ENCODE measurements around the gene SYNPR.
A peak's percentile ranks its signal among the peaks of the same experiment; 100 is the strongest.
"Not testable (repeated sequence)": the region's sequence is repeated elsewhere in the genome, so short reads cannot be mapped to it uniquely, and the experiment has no call there.

Gene SYNPR

DNA sequence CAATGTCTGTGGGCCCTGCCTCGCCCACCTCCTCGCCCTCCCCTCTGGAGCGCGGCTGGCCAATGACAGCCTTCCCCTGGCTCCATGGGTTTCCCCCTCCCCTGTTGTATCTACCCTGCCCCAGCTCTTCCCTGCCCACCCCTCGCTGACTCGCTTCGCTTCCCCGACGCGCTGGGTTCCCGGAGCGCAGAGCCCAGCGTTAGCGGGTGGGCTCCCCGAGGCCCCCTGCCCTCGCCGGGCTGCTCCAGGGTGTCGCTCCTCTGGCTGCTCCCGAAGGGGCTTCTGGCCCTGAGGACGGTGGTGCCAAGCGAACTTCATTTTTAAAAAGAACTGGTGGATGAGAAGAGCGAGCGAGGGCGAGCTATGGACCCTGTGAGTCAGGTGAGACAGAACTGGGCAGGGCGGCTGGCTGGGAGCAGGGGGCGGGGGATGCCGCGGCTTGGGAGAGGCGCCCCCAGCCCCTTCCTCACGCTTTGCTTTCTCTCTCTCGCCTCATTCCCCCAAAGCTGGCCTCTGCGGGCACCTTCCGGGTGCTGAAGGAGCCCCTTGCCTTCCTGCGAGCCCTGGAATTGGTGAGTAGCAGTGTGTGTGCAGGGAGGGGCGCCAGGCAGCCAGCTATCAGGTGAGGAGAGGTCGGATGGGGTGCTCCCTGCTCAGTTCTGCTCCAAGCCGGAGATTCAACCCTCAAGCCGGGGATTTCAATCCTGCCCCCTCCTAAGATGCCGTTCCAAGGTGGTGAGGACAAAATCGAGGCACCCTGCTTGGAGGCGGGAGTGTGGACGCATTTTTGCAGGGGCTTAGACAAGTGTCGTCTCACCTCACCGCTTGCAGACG is at the start of gene SYNPR:
SYNPR (plus strand) TSS at position 138 of the 834 bp plus-strand sequence.
- DNase-seq: no peak

DNA sequence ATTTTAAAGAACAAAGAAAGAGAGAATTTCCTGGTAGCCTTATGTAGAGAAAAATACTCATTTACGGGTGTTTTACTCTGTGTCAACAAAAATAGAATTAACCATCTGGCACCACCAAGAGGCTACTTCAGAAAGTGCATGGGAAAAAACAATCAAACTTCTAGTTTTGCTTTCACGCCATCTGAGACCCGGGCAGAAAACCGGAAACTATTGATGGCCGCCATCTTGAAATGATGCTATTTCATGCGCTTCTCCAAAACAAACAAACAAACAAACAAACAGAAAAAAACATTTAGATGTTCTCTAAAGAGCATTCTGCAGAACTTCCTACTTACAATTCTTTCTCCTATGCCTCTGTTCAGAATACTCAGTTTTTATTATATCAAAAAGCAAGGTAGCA is 49.4 kb upstream of the SYNPR start:
- peak; percentile 7 for DNase-seq

DNA sequence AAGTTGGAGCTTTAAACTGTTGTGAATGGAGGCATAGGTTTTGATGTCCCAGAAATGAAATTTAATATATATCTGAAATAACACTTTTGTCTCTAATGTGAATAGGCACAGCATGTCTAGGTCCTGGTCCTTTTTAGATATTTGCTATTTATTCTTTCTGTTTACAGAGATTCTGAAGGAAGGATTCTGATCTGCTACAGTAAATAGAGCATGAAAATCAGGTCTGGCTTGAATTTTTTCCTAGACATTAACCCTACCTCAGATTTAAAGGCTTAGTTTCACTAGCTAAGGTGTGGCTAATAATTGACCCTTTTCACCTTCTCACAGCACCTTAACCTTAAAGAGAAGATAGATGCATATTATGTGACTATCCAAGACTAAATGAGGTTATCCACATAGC is 48.0 kb upstream of the SYNPR start:
- DNase-seq: no peak

DNA sequence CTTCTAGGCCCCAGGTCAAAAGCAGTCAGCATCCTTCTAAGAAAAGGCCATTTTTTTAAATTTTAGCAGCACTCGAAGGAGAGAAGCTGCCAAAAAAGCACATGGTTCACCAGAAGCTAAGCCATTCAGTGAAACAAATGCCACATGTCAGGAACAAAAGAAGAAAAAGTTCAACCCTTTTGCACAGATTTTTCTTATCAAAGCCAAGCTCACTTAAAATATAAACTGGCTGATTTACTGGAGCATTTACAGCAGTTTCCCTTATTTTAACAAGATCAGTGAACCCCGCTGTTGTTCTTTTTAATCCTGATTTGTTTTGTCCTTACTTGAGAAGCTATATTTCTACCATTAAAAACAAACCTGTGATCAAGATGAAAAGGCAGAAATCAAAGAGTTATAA is 46.5 kb upstream of the SYNPR start:
- DNase-seq: no peak

DNA sequence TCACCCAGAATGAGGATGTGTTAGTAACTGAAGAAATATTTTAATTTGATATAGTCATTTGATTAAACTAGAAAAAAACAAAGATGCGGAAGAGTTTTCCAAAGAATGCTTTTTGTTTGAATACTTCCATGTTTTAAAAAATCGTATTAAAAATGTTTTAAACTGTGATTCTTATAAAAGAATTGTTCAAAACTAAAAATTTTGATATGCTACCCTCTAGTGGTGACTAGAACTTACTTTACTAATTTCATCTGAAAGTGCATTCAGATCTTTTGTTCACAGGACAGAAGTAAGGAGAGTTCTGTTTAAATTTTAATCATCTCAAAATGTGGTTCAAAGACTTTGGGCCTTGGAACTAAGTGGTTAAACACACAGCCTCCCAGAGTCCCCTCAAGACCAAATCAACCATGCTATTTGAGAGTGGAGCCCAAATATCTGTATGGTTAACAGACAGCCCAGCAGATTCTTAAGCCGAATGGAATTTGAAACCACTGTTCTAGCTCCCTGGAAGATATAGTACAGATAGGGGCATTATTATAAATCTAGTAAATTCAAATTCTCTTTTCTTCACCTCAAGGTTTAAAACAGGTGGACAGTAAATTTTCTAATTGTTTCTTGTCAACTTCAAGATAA is 45.2 kb upstream of the SYNPR start:
- DNase-seq: no peak

DNA sequence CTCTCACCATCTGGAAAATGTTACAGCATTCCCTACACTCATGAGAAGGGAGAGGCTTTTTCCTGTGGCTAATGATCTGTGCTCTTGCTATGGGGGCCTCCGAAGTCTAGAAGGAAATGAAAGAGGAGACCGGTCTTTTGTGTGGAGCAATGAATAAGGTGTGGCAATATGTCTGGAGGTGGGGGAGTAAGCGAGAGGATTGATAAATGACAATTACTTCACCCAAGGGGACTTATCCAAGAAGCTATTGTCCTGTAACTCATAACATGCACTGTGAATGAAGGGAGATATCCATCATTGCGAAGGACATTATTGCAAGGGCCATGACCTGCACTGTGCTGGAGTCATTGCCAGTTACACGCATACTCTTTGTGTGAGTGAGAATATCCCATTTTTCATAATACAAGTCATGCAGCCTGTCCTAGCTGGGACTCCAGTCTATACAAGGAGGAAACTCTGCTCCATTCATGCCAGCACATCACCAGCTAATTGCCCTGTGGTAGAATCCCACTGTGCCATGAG is 37.7 kb upstream of the SYNPR start:
- no peak for DNase-seq

DNA sequence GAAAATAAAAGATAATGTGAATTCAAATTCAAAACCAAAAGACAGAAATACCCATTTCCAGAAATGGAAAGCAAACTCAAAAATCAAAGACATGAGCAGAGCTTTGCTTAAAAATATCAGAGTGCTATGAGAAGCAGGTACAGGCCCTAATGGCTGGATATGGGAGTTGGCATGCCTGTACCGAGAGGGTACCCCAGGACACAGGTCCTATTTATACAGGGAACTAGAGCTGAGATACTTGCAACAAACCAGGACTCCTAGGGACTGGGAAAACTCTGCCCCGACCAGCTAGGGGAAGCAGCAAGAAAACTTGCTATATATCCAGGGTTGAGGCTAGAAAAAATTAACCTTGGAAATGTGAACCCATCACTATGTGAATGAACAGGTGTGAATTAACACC is 36.0 kb upstream of the SYNPR start:
- no peak for DNase-seq

DNA sequence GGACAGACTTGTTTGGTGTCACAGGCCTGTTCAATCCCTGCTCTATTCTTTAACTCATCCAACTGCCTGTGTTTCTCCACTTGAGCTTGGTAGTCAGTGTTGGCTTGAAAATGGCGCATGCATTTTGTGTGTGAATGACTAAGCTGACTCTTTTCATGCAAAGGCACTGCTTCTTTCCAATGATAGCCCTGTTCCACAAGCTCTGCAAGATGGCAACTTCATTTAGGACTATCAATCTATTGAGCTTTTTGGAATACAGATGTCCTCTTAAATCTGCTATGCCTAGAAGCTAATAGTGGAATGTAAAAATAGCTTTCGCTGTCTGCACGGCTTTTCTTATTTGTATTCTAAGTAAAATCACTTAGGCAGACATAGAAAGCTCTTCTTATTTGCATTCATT is 33.6 kb upstream of the SYNPR start:
- no peak for DNase-seq

DNA sequence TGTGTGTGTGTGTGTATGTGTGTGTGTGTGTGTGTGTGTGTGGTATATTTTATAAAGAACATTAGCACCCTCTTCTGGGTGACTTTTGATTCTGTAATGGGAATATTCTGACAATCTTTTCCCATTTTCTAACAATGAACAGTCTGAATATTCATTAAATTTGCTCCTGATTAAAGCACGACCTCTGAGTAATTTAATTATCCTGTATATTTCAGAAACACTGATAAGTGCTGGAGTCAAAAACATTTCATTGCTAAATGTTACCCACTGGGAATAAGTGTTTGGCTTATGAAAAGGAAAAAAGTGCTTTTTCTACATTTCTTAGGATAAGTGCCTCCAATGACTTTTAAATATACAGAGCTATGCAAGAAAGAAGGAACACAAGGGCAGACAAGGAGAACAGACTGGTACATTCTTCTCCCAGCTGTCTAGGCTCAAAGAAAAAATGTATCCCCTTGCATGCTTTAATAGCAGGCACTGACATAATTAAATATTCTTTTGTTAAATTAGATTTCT is 32.3 kb upstream of the SYNPR start:
- DNase-seq: no peak

DNA sequence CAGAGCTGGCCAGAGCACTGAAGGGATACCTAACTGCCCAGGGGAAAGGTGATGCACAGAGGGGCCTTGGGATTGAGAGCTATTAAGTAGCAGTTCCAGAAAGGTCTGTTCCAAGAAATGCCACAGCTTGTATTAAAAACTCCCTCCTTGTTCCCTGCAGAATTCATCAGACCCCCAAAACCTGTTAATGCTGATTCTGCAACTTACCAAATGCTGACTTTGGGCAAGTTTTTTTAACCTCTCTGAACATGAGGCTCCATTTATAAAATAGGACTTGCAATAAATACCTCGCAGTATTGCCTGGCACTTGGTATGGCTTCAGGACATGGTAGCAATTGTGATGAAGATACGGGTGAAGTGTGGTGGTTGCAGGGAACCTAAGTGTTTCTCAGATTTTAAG is 30.1 kb upstream of the SYNPR start:
- no peak for DNase-seq

DNA sequence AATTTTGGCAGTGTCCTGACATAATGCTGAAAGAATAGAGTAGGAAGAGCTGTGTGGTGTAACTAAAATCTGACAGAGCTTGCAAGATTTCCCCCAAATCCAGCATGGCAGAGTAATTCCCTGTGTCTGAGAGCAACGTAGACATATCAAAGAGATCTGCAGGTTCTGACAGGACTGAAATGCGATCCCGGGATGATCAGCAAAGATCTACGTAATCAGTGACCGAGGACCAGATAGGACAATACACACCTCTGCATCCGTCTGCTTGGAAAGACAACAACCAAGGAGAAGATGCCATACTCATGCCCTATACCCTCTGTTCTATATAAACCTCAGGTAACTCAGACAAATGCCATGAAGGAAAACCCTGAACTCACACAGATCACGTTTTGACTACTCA is 26.6 kb upstream of the SYNPR start:
- no peak for DNase-seq

DNA sequence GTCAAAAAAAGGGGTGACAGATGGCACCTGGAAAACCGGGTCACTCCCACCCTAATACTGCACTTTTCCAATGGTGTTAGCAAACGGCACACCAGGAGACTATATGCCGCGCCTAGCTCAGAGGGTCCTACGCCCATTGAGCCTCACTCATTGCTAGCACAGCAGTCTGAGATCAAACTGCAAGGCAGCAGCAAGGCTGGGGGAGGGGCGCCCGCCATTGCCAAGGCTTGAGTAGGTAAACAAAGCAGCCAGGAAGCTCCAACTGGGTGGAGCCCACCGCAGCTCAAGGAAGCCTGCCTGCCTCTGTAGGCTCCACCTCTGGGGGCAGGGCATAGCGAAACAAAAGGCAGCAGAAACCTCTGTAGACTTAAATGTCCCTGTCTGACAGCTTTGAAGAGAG is 22.3 kb upstream of the SYNPR start:
- not testable (repeated sequence) for DNase-seq

DNA sequence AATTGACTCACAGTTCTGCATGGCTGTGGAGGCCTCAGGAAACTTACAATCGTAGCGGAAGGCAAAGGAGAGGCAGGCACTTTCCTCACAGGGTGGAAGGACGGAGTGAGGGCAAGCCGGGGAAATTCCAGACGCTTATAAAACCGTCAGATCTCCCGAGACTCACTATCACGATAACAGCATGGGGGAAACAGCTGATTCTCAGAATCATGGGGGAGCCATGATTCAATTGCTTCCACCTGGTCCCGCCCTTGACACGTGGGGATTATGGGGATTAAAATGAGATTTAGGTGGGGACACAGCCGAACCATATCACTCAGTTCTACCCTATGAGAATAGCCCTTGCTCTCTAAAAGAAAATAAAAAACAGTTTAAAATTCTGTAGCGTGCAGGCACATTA is 13.4 kb upstream of the SYNPR start:
- no peak for DNase-seq

DNA sequence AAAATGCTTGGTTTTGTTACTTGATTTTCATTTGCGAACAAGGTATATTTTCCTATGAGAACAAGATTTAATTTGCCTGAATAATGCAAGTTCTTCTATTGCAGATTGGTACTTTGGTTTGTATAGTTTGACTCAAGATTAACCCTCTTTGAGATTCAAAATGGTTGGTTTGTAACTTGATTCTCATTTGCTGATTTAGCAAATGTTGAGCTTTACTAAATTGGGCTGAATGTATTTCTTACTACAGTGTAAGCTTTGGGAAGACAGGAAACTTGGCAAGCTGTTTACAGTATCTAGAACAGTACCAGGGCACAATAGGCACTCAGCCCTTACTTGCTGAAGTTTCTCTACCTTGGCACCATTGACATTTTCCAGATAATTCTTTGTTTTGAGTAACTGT is 3.7 kb upstream of the SYNPR start:
- no peak for DNase-seq

DNA sequence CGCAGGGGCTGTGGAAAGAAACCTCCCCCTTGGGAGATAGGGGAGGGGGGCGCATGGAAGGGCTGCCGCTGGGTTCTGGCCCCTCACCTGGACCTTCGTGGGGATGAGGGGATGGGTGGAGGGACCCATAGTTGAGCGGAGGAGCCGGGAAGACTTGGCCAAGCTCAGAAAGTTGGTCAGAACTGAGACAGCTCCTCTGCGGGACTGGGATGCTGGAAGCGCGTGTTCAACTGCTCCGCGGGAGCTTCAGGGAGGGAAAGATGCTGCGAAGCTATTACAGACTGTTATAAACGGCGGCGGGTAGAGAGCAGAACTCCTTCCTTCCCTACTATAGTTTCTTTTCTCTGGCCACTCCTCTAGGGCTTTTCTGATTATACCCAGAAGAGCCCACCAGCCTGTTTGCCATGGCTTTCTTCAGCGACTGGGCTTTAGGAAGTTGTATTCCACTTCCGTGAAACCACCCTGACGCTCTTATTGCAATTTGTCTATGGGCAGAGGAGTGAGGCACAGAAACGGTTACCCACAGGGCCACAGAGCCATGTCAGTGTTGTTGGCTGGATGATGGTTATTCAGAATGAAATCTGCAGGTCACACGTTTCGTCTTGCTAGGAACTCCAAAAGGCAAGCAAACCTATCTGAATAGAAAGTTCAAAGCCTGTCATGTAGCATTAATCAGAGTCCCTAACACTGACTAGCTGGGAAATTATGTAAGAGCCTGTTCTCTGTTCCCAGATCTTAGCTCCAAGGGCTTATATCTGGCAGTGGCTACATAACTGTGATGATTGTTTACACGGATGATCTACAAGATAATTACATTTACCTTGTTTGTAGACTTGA is 1.1 kb downstream of the SYNPR start:
- DNase-seq: no peak

DNA sequence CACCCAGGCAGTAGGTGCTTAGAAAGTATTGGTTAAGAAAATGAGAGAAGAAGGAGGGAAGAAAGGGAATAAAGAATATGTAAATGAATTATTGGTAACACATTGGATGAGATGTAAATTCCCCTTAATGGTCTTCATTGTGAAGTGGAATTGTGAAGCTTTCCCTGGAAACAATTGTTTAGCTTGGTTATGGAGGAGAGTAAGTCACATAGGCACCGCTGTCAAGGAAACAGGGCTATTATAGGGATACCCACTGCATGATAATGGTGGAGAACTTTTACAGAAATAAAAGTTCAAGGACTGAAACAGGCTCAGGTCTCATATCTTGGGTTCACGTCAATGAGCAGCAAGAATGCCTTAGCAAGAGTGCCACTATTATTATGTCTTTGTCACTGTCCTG is 9.5 kb downstream of the SYNPR start:
- no peak for DNase-seq

DNA sequence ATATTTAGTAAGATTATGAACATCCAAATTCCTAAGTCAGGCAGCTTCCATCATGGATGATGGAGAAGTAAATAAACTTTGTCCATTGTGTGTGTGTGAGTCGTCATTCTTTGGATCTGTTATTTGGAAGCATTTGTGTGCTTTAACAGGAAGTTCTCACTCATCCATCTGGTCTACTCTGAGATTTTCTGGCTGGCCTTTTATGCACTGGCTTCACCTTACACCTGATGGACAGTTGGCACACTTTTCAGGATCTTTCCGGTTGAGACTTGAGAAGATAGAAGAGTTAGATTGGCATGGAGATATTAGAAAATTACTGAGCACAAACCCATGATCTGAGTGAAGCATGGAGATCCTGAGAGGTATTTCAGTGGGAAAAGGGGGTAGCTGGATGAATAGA is 12.6 kb downstream of the SYNPR start:
- DNase-seq: no peak

DNA sequence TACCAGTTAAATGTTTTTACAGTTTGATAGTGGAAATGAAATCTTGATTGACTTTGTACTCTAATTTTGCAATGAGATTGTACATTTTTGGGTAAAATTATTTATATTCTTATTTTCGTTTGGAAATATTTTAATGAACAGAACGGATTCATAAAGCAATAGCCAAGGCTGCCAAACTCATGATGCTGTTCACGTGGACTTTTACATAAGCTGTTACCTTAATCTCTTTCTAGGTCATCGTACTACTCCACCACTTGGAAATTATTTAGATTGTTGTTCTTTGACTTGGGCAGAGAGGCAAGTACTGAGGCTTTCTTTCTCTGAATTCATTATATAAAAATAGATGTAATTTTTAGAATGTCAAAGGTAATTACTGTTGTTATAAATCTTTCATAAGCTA is 16.2 kb downstream of the SYNPR start:
- DNase-seq: no peak

DNA sequence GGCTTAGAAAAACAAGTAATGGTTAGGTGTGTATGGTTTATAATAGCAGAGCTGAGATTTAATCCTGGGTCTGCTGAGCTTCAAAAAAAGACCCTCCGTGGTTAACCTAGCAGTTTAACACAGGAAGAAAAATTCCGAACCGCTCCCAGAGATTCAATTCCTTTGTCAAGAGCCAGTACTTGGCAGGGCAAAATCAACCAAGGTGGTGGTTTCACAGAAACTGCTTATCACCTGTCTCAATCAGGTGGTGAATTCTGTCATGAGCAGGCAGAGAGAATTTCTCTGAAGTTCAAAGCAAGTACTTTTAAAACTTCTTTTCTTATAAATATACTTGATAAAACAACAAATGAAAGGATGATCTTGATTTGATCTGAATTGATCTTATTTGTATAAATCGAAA is 17.2 kb downstream of the SYNPR start:
- DNase-seq: no peak

DNA sequence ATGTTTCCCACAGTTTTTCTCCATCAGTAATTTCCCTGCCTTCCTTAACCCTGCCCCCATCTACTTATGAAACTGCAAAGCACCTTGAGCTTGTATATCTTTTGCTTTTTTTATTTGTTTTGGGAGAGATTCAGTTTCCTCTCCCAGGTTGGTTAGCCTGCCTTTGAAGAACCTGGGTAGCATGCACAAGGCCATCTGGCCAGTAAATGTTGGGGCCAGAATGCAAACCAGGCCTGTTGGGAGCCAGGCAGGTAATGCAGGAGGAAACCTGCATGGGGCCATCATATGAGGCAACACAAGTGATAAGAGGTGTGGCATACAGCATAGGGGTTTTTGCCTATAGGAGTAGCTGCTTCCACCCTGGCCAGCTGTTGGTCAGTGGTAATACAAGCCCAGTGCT is 17.7 kb downstream of the SYNPR start:
- DNase-seq: no peak

DNA sequence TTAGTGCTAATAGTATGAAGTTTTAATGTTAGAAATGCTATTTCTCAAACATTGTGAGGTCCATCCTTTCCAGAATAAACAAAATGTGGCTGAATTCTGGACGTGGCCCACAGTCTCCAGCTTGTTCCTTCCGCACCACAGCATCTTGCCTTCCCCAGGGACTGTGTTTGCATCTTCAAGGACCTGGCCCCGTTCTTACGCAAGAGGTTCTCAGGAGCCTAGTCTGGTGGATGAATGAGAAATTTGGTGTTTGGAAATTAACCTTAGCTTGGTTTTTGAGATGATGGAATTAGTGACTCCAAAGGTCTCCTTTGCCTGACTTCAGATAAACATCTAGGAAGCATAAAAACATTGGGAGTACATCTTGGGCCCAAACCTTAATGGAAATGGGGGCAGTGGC is 18.1 kb downstream of the SYNPR start:
- no peak for DNase-seq

DNA sequence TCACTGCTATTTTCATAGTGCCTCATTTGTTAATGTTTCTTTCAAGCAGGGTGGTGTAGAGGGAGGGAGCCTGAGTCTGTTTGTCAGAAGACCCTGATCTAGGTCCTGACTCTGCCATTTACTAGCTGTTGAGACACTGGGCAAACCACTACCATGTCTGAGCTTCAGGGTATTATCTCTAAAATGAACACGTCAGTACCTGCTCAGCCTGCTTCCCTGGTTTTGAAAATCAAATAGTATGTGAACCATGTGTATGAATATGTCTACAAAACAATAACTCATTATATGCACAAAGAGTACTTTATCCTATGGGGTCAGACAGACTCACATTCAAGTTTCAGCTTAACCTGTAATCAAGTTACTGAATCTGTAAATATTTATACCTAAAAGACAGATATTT is 25.1 kb downstream of the SYNPR start:
- no peak for DNase-seq

DNA sequence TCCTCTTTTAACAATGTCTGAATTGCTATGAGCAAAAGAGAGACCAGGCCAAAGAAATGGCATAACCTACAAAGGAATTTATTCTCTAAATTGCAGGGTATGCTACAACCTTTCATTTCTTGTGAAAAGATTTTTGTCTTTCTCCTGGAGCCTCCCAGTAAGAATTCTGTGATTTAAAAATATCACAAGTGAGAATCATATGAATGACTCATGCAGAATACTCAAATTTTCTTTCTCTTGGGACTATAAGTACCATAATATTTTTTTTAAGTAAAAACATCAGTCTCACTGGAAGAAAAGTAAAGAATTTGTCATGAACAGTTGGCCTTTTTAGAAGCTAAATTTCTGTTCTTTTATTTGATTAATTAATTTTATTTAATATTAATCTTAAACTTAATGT is 26.3 kb downstream of the SYNPR start:
- no peak for DNase-seq
